ENCODE measurements around the gene OR8H2.
"Not testable (repeated sequence)": the region's sequence is repeated elsewhere in the genome, so short reads cannot be mapped to it uniquely, and the experiment has no call there.

OR8H2 gene, protein sequence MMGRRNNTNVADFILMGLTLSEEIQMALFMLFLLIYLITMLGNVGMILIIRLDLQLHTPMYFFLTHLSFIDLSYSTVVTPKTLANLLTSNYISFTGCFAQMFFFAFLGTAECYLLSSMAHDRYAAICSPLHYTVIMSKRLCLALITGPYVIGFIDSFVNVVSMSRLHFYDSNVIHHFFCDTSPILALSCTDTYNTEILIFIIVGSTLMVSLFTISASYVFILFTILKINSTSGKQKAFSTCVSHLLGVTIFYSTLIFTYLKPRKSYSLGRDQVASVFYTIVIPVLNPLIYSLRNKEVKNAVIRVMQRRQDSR

DNA sequence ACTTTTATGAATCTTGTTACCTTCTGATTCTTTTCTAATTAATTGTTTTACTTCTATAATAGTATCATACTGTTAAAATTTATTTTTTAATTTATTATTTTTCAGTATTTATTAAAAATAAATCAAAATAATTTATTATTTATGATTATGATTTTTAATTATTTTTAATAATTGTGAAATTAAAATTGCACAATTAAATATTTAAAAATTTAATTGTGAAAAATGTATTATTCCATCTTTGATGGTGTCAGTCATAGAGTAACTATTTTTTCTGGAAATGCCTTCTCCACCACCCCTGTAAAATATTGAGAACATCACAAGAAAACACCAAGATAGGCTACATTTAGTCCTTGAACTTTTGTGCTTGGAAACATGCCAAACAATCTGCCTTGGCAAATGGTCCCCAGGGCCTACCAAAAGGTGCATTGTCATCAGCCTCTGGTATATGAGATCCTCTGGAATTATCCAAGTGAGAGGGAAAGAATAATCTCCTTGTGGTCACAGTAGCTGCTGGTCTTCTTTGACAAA, at the start of gene OR8H2:
Gene OR8H2, plus strand, starts transcription at position 478 of the 528 bp plus-strand sequence. CDS start 1,356 bp downstream, outside the sequence.
- no peak for DNase-seq

DNA sequence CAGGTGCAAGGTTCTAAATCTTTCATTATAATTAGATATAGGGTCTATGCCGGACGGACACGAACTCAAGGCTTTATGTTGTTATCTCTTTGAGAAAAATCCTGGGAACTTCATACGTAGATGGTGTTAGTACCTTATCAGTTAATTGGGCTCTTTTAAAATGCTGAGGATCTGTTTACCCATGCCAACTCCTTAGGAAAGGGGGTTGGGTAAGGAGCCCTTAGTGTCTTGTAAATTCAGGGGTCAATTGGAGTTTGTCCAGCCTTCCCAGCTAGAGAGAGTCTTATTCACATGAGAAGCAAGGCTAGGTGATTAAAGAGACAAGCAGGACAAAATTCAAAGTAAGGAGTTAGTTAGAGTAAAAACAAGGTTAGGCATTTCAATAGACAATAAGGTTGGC, 47.1 kb upstream of the OR8H2 start:
- DNase-seq: not testable (repeated sequence)

DNA sequence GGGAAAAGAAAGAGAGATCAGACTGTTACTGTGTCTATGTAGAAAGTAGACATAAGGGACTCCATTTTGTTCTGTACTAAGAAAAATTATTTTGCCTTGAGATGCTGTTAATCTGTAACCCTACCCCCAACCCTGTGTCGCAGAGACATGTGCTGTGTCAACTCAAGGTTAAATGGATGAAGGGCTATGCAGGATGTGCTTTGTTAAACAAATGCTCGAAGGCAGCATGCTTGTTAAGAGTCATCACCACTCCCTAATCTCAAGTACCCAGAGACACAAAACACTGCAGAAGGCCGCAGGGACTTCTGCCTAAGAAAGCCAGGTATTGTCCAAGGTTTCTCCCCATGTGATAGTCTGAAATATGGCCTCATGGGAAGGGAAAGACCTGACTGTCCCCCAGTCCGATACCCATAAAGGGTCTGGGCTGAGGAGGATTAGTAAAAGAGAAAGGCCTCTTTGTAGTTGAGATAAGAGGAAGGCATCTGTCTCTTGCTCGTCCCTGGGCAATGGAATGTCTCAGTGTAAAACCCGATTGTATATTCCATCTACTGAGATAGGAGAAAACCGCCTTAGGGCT, 45.7 kb upstream of the OR8H2 start:
- DNase-seq: not testable (repeated sequence)

DNA sequence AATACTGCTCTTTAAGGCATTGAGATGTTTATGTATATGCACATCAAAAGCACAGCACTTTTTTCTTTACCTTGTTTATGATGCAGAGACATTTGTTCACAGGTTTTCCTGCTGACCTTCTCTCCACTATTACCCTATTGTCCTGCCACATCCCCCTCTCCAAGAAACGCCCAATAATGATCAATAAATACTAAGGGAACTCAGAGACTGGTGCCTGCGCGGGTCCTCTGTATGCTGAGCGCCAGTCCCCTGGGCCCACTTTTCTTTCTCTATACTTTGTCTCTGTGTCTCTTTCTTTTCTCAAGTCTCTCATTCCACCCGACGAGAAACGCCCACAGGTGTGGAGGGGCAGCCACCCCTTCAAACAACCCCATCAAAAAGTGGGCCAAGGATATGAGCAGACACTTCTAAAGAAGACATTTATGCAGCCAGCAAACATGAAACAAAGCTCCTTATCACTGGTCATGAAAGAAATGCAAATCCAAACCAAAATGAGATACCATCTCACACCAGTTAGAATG, 45.2 kb upstream of the OR8H2 start:
- not testable (repeated sequence) for DNase-seq

DNA sequence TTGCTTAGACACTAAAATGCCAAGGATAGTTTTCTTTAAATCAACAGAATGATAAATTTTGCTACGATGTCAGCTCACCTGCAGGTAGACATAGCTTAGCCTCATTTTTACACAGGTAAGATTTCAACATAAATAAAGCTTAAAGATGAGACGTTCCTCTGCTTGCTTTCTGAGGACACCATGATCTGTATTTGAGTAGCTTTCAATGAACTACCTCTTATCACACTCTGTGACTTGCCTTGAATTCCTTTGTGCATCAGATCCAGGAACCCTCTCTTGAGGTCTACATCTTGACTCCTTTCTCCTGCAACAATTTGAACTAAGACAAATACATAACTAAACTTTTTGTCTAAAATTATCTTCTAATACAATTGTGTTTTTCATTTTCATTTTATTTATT, 36.5 kb upstream of the OR8H2 start:
- no peak for DNase-seq

DNA sequence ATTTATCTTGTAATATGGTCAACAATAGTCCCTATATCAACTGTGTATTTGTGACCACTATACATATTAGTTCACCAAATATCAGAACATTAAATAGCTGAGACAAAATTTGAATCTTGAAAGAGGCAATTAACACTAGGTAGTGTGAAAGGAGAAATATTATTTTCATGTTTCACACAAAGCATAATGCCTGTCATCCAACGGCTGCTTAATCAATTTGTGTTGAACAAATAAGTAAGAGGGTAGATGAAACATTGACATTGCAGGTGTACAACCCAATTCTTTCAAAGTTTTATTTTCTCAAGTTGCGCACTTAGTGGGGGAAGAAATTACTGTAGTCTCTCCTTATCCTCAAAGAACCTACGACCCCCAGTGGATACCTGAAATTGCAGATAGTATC, 13.8 kb upstream of the OR8H2 start:
- DNase-seq: peak; percentile 0

DNA sequence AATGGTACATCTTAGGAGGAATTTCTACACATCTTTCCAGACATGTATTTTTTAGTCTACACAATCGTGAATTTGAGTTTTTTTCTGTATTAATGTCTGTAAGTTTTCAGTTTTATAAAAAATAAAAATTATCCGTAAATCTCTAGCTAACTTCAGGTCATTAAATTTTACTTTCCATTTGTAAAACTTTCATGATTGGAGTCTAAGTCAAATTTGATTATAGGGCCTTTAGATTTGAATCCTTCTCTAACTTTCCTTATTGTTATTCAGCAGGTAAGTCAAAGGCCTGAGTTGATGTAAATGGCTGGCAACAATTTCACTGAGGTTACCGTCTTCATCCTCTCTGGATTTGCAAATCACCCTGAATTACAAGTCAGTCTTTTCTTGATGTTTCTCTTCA, 10.5 kb upstream of the OR8H2 start, which contains the start of gene OR8I2:
Gene OR8I2, plus strand, starts transcription at position 301 of the 400 bp plus-strand sequence. Its CDS starts 0 bp downstream, at position 301.
- no peak for DNase-seq

DNA sequence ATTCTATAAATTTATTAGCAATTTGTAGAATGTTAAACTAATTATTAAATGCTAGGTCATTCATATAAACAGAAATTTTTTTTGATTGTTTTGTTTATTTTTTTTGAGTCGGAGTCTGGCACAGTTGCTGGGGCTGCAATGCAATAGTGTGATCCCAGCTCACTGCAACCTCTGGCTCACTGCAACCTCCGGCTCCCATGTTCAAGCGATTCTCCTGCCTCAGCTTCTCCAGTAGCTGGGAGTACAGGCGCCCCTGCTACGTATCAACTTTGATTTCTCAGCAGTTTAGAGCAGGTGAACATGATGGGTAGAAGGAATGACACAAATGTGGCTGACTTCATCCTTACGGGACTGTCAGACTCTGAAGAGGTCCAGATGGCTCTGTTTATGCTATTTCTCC, 18.6 kb downstream of the OR8H2 start, which contains the start of gene OR8H3:
Gene OR8H3, plus strand, starts transcription at position 301 of the 400 bp plus-strand sequence. Its CDS starts 0 bp downstream, at position 301.
- no peak for DNase-seq

DNA sequence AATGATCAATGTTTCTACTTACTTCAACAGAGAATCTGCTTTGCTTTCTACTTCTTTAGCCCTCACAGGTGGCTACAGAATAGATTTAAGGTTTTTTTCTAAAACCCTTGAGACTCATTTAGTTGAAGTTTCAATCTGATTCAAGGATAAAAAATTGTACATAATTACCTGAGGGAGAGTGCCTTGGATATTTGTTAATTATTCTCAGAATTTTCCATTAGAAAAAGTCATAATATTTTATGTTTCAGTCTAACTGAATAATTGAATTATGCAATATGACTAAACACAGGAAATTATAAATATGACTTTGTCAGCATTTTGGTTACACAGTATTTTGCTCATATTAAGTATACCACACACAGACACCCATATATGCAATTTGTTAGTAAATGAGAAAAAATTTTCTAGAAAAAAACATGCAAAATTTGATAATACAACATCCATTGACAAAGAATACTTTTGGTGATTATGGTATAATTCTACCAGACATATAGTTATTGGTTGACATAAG, 36.7 kb downstream of the OR8H2 start, which contains the start of gene OR8J3:
Gene OR8J3, minus strand, starts transcription at position 51 of the 511 bp plus-strand sequence. CDS start 2,483 bp downstream, outside the sequence.
- DNase-seq: no peak

DNA sequence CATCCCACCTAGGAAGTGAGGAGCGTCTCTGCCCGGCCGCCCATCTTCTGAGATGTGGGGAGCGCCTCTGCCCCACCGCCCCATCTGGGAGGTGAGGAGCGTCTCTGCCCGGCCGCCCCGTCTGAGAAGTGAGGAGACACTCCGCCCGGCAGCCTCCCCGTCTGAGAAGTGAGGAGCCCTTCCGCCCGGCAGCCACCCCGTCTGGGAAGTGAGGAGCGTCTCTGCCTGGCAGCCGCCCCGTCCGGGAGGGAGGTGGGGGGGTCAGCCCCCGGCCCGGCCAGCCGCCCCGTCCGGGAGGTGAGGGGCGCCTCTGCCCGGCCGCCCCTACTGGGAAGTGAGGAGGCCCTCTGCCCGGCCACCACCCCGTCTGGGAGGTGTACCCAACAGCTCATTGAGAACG, 40.2 kb downstream of the OR8H2 start:
- DNase-seq: not testable (repeated sequence)

DNA sequence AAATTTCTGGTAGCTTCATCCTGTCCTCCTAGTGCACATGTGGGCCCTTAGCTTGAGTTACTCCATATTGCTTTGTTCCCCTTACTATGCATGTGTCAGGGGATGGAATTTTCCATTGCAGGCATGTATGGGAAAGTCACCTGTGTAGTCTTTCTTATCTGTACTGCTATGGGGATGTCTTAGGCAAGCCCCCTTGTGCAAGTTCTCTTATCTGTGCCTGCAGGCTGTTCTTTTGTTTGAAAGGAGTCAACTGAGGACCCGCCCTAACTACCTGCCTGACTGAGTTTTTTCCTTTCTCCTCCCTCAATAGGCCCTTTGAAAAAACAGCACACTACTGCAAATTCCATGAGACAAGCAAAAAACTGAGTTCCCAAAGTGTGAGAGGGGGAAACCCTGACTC, 47.9 kb downstream of the OR8H2 start:
- no peak for DNase-seq

DNA sequence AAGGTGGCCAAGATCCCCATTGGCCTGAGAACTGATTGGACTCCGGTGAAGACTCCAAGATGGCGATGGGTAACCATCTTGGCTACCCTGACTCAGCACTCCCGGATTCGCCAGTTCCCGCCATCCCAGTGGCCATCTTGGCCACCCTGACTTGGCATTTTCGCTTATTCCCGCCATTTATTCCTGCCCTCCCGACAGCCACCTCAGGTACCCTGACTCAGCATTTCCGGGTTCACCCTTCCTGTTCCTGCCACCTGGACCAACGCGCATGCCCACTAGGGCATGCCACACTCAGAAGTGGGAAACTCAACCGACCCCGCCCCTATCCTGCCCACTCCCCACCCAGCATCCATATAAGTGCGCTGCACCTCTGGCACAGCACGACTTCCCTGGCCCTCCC, 48.8 kb downstream of the OR8H2 start:
- DNase-seq: no peak
